GM23338 (cell line): ENCODE data around the gene SHISAL2A. TPM values are rescaled to one million over a fixed set of nuclear protein-coding genes. Genes with fewer than 3 reads are reported as not detected.
"Not testable (repeated sequence)": the region's sequence is repeated elsewhere in the genome, so short reads cannot be mapped to it uniquely, and the experiment has no call there.

Source experiments
- ATAC-seq: fragments of 200-7000 bp; cut with Tn5 transposase; 3 replicates; pipeline ENCODE4 v1.9.1; 2020
- DNase-seq: peaks from one replicate; pipeline ENCODE4 v3.0.0-alpha.2; 2015; ENCODE audit warnings: low spot score
- H2AFZ ChIP-seq: fragments of 200-600 bp; sonication (generic); 2 replicates; pipeline ENCODE4 v1.8.0; 2016; ENCODE audit warnings: antibody characterized with exemption, mild to moderate bottlenecking, moderate library complexity
- H3F3A ChIP-seq: fragments of 200-600 bp; sonication (generic); replicated peaks from 2 replicates; pipeline ENCODE4 v1.8.0; 2017; ENCODE audit warnings: antibody characterized with exemption, mixed run types, low read depth
- H3K27ac ChIP-seq: fragments of 200-600 bp; sonication (generic); 2 replicates; pipeline ENCODE4 v1.6.1; 2016; ENCODE audit warnings: low read depth
- H3K27me3 ChIP-seq: fragments of 200-600 bp; sonication (generic); 2 replicates; pipeline ENCODE4 v1.8.0; 2016; ENCODE audit warnings: mild to moderate bottlenecking, mixed run types, moderate library complexity; ENCODE audit not compliant: insufficient read depth
- H3K36me3 ChIP-seq: fragments of 200-600 bp; sonication (generic); 2 replicates; pipeline ENCODE4 v1.8.0; 2016; ENCODE audit warnings: mild to moderate bottlenecking; ENCODE audit not compliant: insufficient read depth
- H3K4me1 ChIP-seq: fragments of 200-600 bp; sonication (generic); 2 replicates; pipeline ENCODE4 v1.8.0; 2016; ENCODE audit warnings: mild to moderate bottlenecking, moderate library complexity; ENCODE audit not compliant: insufficient read depth
- H3K4me2 ChIP-seq: fragments of 200-600 bp; sonication (generic); 2 replicates; pipeline ENCODE4 v1.7.1; 2017; ENCODE audit warnings: mixed run types
- H3K4me3 ChIP-seq: fragments of 200-600 bp; sonication (generic); 2 replicates; pipeline ENCODE4 v1.6.1; 2016; ENCODE audit warnings: mixed run types
- H3K79me2 ChIP-seq: fragments of 200-600 bp; sonication (generic); replicated peaks from 2 replicates; pipeline ENCODE4 v1.8.0; 2017; ENCODE audit warnings: mild to moderate bottlenecking; ENCODE audit not compliant: insufficient read depth
- H3K9me2 ChIP-seq: fragments of 200-600 bp; sonication (generic); 2 replicates; pipeline ENCODE4 v1.8.0; 2017; ENCODE audit not compliant: insufficient read depth
- H4K20me1 ChIP-seq: fragments of 200-600 bp; sonication (generic); replicated peaks from 2 replicates; pipeline ENCODE4 v1.8.0; 2017; ENCODE audit warnings: mild to moderate bottlenecking; ENCODE audit not compliant: insufficient read depth
- H3K27ac Mint-ChIP-seq: 2 replicates; pipeline ENCODE4 v1.8.0; 2020; ENCODE audit warnings: inconsistent platforms, mild to moderate bottlenecking, moderate library complexity, mixed read lengths
- H3K27me3 Mint-ChIP-seq: 3 replicates; pipeline ENCODE4 v1.8.0; 2022; ENCODE audit warnings: low read depth, mild to moderate bottlenecking, moderate library complexity, mixed read lengths, inconsistent platforms; ENCODE audit not compliant: insufficient read depth, poor library complexity
- H3K36me3 Mint-ChIP-seq: 3 replicates; pipeline ENCODE4 v1.8.0; 2021; ENCODE audit warnings: low read depth, mild to moderate bottlenecking, inconsistent platforms, moderate library complexity, mixed read lengths
- H3K4me1 Mint-ChIP-seq: 3 replicates; pipeline ENCODE4 v1.8.0; 2020; ENCODE audit warnings: mild to moderate bottlenecking, inconsistent platforms, mixed read lengths
- H3K4me3 Mint-ChIP-seq: 3 replicates; pipeline ENCODE4 v1.8.0; 2021; ENCODE audit warnings: moderate library complexity, mild to moderate bottlenecking, inconsistent platforms, mixed read lengths
- H3K9me3 Mint-ChIP-seq: 3 replicates; pipeline ENCODE4 v1.8.0; 2020; ENCODE audit warnings: moderate library complexity, mild to moderate bottlenecking, inconsistent platforms, mixed read lengths
- CREB1 ChIP-seq: fragments of 250-450 bp; sonication (Bioruptor Pico); IDR thresholded peaks from 2 replicates; pipeline ENCODE4 v1.5.0; 2020; ENCODE audit warnings: low read depth, mild to moderate bottlenecking, moderate library complexity
- EZH2 ChIP-seq: fragments of 200-600 bp; sonication (generic); IDR thresholded peaks from one replicate; pipeline ENCODE4 v1.8.0; 2017; ENCODE audit warnings: antibody characterized with exemption, mild to moderate bottlenecking, low read depth; ENCODE audit not compliant: unreplicated experiment
- EZH2phosphoT487 ChIP-seq: fragments of 200-600 bp; sonication (generic); IDR thresholded peaks from one replicate; pipeline ENCODE4 v1.8.1; 2018; ENCODE audit warnings: antibody characterized with exemption; ENCODE audit not compliant: unreplicated experiment
- JUNB ChIP-seq: IDR thresholded peaks from one replicate; pipeline ENCODE4 v1.6.1; 2016; ENCODE audit warnings: antibody characterized with exemption; ENCODE audit not compliant: unreplicated experiment
- NANOG ChIP-seq: IDR thresholded peaks from 2 replicates; pipeline ENCODE4 v1.6.1; 2016; ENCODE audit warnings: antibody characterized with exemption, borderline replicate concordance
- POLR2AphosphoS5 ChIP-seq: IDR thresholded peaks from 2 replicates; pipeline ENCODE4 v1.6.1; 2016; ENCODE audit warnings: antibody characterized with exemption, low read depth
- STAT1 ChIP-seq: IDR thresholded peaks from one replicate; pipeline ENCODE4 v1.6.1; 2016; ENCODE audit warnings: antibody characterized with exemption; ENCODE audit not compliant: unreplicated experiment
- ZNF114 ChIP-seq: fragments of 250-450 bp; sonication (Bioruptor Pico); IDR thresholded peaks from 2 replicates; pipeline ENCODE4 v1.5.0; 2020; ENCODE audit warnings: mild to moderate bottlenecking, moderate library complexity
- ZNF331 ChIP-seq: fragments of 250-450 bp; sonication (Bioruptor Pico); IDR thresholded peaks from 2 replicates; pipeline ENCODE4 v1.5.0; 2020; ENCODE audit warnings: low read depth, mild to moderate bottlenecking, moderate library complexity
- polyA plus RNA-seq: library from polyadenylated mRNA; unstranded; fragments of >200 nt; fragmentation: Nextera tagmentation; extraction: Ambion mirVana; gene quantifications from 2 replicates; pipeline ENCODE4 v1.2.1, GENCODE V29; 2016
- total RNA-seq: library from RNA; depleted of rRNA; stranded (reverse); fragments of >200 nt; shearing (Covaris generic); gene quantifications from 2 replicates; pipeline ENCODE4 v1.2.3, GENCODE V29; 2014
- TF ChIP-seq, protein P1 (sequence below), 2 experiments: fragments of 200-600 bp in 1 of 2; sonication (generic) in 1 of 2; conservative IDR thresholded peaks; 2 replicates each; pipeline versions ENCODE4 v1.5.1 to v1.6.1; 2016 to 2017; ENCODE audit warnings: antibody characterized with exemption in 2 of 2, low read depth in 2 of 2, mild to moderate bottlenecking in 2 of 2, moderate library complexity in 1 of 2
- TF ChIP-seq, protein P2 (sequence below): IDR thresholded peaks from 2 replicates; pipeline ENCODE4 v1.6.1; 2016; ENCODE audit warnings: antibody characterized with exemption
- TF ChIP-seq, protein P3 (sequence below): IDR thresholded peaks from one replicate; pipeline ENCODE4 v1.6.1; 2018; ENCODE audit warnings: antibody characterized with exemption; ENCODE audit not compliant: unreplicated experiment

SHISAL2A gene
- total and polyA plus RNA-seq, 2 experiments from 2014 or later = 0.10 to 1.2 TPM

DNA sequence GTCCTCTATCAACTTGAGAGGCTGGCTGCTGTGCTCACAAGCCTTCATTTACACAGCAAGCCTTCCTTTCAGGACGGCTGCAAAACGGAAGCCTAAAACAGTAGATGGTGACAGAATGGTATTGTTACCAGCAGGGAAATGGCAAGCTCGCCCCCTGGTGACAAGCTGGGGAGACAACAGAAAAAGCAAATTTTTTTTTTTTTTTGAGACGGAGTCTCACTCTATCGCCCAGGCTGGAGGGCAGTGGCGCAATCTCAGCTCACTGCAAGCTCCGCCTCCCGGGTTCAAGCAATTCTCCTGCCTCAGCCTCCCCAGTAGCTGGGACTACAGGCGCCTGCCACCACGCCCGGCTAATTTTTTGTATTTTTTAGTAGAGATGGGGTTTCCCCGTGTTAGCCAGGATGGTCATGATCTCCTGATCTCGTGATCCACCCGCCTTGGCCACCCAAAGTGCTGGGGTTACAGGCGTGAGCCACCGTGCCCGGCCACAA is 53.3 kb downstream of the SHISAL2A start:
- Mint-ChIP-seq H3K36me3 (peaks cover 58% of the 10 kb centered on the region), H3K27ac (peak overlapping the region; percentile 26; the same call in 1 of the 2 replicates)
- H3K4me3 ChIP-seq, H3K9me2 ChIP-seq, H3K4me1 ChIP-seq, H3K36me3 ChIP-seq, H3K9me3 Mint-ChIP-seq, H2AFZ ChIP-seq, H3K27me3 ChIP-seq, H3K4me1 Mint-ChIP-seq, H3K27me3 Mint-ChIP-seq, H3K4me2 ChIP-seq, H3K4me3 Mint-ChIP-seq: not testable (repeated sequence)
- H4K20me1 ChIP-seq = peaks cover 16% of the 10 kb centered on the region
- peaks cover 11% of the 10 kb centered on the region; the same call in 1 of the 2 replicates for H3K79me2 ChIP-seq
- TF ChIP-seq, protein P1, sequence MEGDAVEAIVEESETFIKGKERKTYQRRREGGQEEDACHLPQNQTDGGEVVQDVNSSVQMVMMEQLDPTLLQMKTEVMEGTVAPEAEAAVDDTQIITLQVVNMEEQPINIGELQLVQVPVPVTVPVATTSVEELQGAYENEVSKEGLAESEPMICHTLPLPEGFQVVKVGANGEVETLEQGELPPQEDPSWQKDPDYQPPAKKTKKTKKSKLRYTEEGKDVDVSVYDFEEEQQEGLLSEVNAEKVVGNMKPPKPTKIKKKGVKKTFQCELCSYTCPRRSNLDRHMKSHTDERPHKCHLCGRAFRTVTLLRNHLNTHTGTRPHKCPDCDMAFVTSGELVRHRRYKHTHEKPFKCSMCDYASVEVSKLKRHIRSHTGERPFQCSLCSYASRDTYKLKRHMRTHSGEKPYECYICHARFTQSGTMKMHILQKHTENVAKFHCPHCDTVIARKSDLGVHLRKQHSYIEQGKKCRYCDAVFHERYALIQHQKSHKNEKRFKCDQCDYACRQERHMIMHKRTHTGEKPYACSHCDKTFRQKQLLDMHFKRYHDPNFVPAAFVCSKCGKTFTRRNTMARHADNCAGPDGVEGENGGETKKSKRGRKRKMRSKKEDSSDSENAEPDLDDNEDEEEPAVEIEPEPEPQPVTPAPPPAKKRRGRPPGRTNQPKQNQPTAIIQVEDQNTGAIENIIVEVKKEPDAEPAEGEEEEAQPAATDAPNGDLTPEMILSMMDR (conservative IDR thresholded peaks at IDR 0.05; ENCODE audit: low read depth in 2 of 2) = peak; percentile 87 to 90
- peaks cover 15% of the 10 kb centered on the region for H3F3A ChIP-seq
- DNase-seq = peak; percentile 84
- H3K27ac ChIP-seq = 0 out of 2 replicates have a peak overlapping the region, but pooled peaks have one; percentile 68
- peak; percentile 95 for ATAC-seq

DNA sequence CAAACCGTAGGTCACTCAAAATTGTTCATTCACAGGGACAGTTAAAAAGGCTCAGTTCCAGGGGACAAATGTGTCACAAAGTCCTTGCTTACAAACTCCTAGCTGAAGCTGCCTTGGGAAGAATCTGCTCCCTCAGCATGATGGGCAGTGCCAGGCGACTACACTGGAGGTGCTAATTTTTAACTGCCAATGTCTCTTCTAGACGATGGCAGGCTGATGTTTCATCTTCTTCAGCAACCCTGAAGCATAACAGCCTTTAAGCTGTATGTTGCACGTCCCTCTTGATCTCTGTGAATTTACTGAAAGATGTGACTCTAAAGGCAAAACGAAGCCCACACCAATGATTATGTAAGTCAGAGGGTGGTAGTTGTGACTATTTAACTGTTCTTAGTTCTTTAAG is 53.9 kb downstream of the SHISAL2A start:
- Histone ChIP-seq H4K20me1 (peaks cover 19% of the 10 kb centered on the region), H3K27ac (peak overlapping the region; percentile 68; the same call in 1 of the 2 replicates), H2AFZ (no peak overlapping the region), H3K4me2 (no peak overlapping the region), H3K27me3 (no peaks in the 10 kb centered on the region), H3K4me1 (no peaks in the 10 kb centered on the region), H3F3A (peaks cover 15% of the 10 kb centered on the region), H3K36me3 (peaks cover 8% of the 10 kb centered on the region), H3K9me2 (no peaks in the 10 kb centered on the region), H3K79me2 (peaks cover 11% of the 10 kb centered on the region), H3K4me3 (no peak overlapping the region)
- Mint-ChIP-seq H3K27ac (no peak overlapping the region), H3K36me3 (peaks cover 62% of the 10 kb centered on the region), H3K9me3 (no peaks in the 10 kb centered on the region; the same call in 2 of the 3 replicates), H3K27me3 (peaks cover 1% of the 10 kb centered on the region), H3K4me1 (peaks cover 3% of the 10 kb centered on the region; the same call in 2 of the 3 replicates), H3K4me3 (no peak overlapping the region)
- no peak for DNase-seq
- ATAC-seq = no peak
- TF ChIP-seq JUNB (no peak), POLR2AphosphoS5 (no peak), EZH2phosphoT487 (no peak), CREB1 (CRISPR knock-in tag) (no peak), NANOG (no peak), ZNF331 (no peak), ZNF114 (CRISPR knock-in tag) (no peak), EZH2 (no peak), STAT1 (no peak)
- TF ChIP-seq, protein P2, sequence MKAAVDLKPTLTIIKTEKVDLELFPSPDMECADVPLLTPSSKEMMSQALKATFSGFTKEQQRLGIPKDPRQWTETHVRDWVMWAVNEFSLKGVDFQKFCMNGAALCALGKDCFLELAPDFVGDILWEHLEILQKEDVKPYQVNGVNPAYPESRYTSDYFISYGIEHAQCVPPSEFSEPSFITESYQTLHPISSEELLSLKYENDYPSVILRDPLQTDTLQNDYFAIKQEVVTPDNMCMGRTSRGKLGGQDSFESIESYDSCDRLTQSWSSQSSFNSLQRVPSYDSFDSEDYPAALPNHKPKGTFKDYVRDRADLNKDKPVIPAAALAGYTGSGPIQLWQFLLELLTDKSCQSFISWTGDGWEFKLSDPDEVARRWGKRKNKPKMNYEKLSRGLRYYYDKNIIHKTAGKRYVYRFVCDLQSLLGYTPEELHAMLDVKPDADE = no peak
- TF ChIP-seq, protein P3, sequence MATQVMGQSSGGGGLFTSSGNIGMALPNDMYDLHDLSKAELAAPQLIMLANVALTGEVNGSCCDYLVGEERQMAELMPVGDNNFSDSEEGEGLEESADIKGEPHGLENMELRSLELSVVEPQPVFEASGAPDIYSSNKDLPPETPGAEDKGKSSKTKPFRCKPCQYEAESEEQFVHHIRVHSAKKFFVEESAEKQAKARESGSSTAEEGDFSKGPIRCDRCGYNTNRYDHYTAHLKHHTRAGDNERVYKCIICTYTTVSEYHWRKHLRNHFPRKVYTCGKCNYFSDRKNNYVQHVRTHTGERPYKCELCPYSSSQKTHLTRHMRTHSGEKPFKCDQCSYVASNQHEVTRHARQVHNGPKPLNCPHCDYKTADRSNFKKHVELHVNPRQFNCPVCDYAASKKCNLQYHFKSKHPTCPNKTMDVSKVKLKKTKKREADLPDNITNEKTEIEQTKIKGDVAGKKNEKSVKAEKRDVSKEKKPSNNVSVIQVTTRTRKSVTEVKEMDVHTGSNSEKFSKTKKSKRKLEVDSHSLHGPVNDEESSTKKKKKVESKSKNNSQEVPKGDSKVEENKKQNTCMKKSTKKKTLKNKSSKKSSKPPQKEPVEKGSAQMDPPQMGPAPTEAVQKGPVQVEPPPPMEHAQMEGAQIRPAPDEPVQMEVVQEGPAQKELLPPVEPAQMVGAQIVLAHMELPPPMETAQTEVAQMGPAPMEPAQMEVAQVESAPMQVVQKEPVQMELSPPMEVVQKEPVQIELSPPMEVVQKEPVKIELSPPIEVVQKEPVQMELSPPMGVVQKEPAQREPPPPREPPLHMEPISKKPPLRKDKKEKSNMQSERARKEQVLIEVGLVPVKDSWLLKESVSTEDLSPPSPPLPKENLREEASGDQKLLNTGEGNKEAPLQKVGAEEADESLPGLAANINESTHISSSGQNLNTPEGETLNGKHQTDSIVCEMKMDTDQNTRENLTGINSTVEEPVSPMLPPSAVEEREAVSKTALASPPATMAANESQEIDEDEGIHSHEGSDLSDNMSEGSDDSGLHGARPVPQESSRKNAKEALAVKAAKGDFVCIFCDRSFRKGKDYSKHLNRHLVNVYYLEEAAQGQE = no peak
- TF ChIP-seq, protein P1 (conservative IDR thresholded peaks at IDR 0.05; ENCODE audit: low read depth in 2 of 2) = no peak
